HEK293 (cell line): Measurements from ENCODE around the gene UNC13A.

Source experiments
- CTCF ChIA-PET: fragments of 350-600 bp; formaldehyde crosslinking; extraction: SDS; loops from one replicate; lab custom pipeline; 2021; ENCODE audit warnings: antibody characterized with exemption; lab: Yijun Ruan, JAX
- POLR2A ChIA-PET: fragments of 300-600 bp; formaldehyde crosslinking; extraction: SDS; loops from one replicate; lab custom pipeline; 2020; ENCODE audit warnings: antibody characterized with exemption, inconsistent platforms; lab: Yijun Ruan, JAX
- H3K27ac ChIP-seq: fragments of 200-500 bp; sonication (Bioruptor generic); 2 replicates; pipeline ENCODE4 v1.5.1; 2014; ENCODE audit warnings: low read depth, low read length, control low read depth, inconsistent platforms; ENCODE audit errors: extremely low read depth
- H3K36me3 ChIP-seq, 2 experiments: fragments of 200-500 bp in 1 of 2; sonication (Bioruptor generic) in 1 of 2; 1 replicate in 1 of 2; 2 replicates in 1 of 2; pipeline ENCODE4 v1.5.1; 2014 to 2017; ENCODE audit warnings: inconsistent platforms in 2 of 2, low read length in 2 of 2; ENCODE audit not compliant: control insufficient read depth in 2 of 2, insufficient read depth in 1 of 2
- H3K4me1 ChIP-seq: fragments of 200-500 bp; sonication (Bioruptor generic); 2 replicates; pipeline ENCODE4 v1.5.1; 2014; ENCODE audit warnings: mild to moderate bottlenecking, low read length, inconsistent platforms; ENCODE audit not compliant: control insufficient read depth, insufficient read depth
- H3K4me3 ChIP-seq: 2 replicates; pipeline ENCODE4 v1.5.1; 2011; ENCODE audit warnings: low read depth, mild to moderate bottlenecking, control low read depth, low read length, moderate library complexity
- H3K9me3 ChIP-seq: fragments of 200-500 bp; sonication (Bioruptor generic); 2 replicates; pipeline ENCODE4 v1.5.1; 2014; ENCODE audit warnings: low read depth, low read length, inconsistent platforms; ENCODE audit not compliant: control insufficient read depth, insufficient read depth
- REPIN1 ChIP-seq: fragments of 450-650 bp; formaldehyde crosslinking; IDR thresholded peaks from 2 replicates; pipeline ENCODE4 v1.5.1; 2017; ENCODE audit warnings: missing biosample characterization, missing genetic modification characterization, low read depth
- SETDB1 ChIP-seq: IDR thresholded peaks from one replicate; pipeline ENCODE4 v1.6.1; 2017; ENCODE audit warnings: mild to moderate bottlenecking, low read length, moderate library complexity, mixed read lengths; ENCODE audit not compliant: insufficient read length
- SP3 ChIP-seq: fragments of 450-650 bp; formaldehyde crosslinking; IDR thresholded peaks from 2 replicates; pipeline ENCODE4 v1.5.1; 2016; ENCODE audit warnings: missing biosample characterization, missing genetic modification characterization
- WT1 ChIP-seq: fragments of 450-650 bp; formaldehyde crosslinking; IDR thresholded peaks from 2 replicates; pipeline ENCODE4 v1.5.1; 2016; ENCODE audit warnings: missing biosample characterization, missing genetic modification characterization
- ZNF175 ChIP-seq: fragments of 450-650 bp; formaldehyde crosslinking; IDR thresholded peaks from 2 replicates; pipeline ENCODE4 v1.5.1; 2016; ENCODE audit warnings: missing biosample characterization, missing genetic modification characterization
- ZNF202 ChIP-seq: fragments of 450-650 bp; formaldehyde crosslinking; IDR thresholded peaks from 2 replicates; pipeline ENCODE4 v1.5.1; 2016; ENCODE audit warnings: missing biosample characterization, missing genetic modification characterization, borderline replicate concordance
- ZNF37A ChIP-seq: fragments of 450-650 bp; IDR thresholded peaks from 2 replicates; pipeline ENCODE4 v1.5.1; 2018; ENCODE audit warnings: missing biosample characterization, missing genetic modification characterization
- ZNF48 ChIP-seq: fragments of 450-650 bp; formaldehyde crosslinking; IDR thresholded peaks from 2 replicates; pipeline ENCODE4 v1.5.1; 2016; ENCODE audit warnings: missing biosample characterization, missing genetic modification characterization
- ZNF529 ChIP-seq: fragments of 450-650 bp; formaldehyde crosslinking; IDR thresholded peaks from 2 replicates; pipeline ENCODE4 v1.5.1; 2017; ENCODE audit warnings: missing genetic modification characterization, missing biosample characterization; ENCODE audit not compliant: insufficient replicate concordance
- ZNF558 ChIP-seq: fragments of 450-650 bp; formaldehyde crosslinking; IDR thresholded peaks from 2 replicates; pipeline ENCODE4 v1.5.1; 2016; ENCODE audit warnings: missing biosample characterization, missing genetic modification characterization
- ZNF747 ChIP-seq: fragments of 450-650 bp; formaldehyde crosslinking; IDR thresholded peaks from 2 replicates; pipeline ENCODE4 v1.5.1; 2016; ENCODE audit warnings: missing biosample characterization, missing genetic modification characterization
- ZNF792 ChIP-seq: fragments of 450-650 bp; formaldehyde crosslinking; IDR thresholded peaks from 2 replicates; pipeline ENCODE4 v1.5.1; 2016; ENCODE audit warnings: missing biosample characterization, missing genetic modification characterization
- ZSCAN16 ChIP-seq: fragments of 450-650 bp; formaldehyde crosslinking; IDR thresholded peaks from 2 replicates; pipeline ENCODE4 v1.5.1; 2016; ENCODE audit warnings: missing biosample characterization, missing genetic modification characterization
- ZSCAN30 ChIP-seq: fragments of 450-650 bp; IDR thresholded peaks from 2 replicates; pipeline ENCODE4 v1.5.1; 2018; ENCODE audit warnings: missing biosample characterization, mild to moderate bottlenecking, missing genetic modification characterization, moderate library complexity
- TF ChIP-seq, protein P1 (sequence below): fragments of 450-650 bp; formaldehyde crosslinking; IDR thresholded peaks from 2 replicates; pipeline ENCODE4 v1.5.1; 2016; ENCODE audit warnings: missing biosample characterization, missing genetic modification characterization
- TF ChIP-seq, protein P2 (sequence below): fragments of 450-650 bp; formaldehyde crosslinking; IDR thresholded peaks from 2 replicates; pipeline ENCODE4; 2016; ENCODE audit warnings: missing biosample characterization, missing genetic modification characterization
- TF ChIP-seq, protein P3 (sequence below): fragments of 450-650 bp; formaldehyde crosslinking; IDR thresholded peaks from 2 replicates; pipeline ENCODE4 v1.5.1; 2017; ENCODE audit warnings: missing biosample characterization, missing genetic modification characterization
- TF ChIP-seq, protein P4 (sequence below): fragments of 450-650 bp; formaldehyde crosslinking; IDR thresholded peaks from 2 replicates; pipeline ENCODE4 v1.5.1; 2016; ENCODE audit warnings: missing biosample characterization, missing genetic modification characterization
- TF ChIP-seq, protein P5 (sequence below): fragments of 450-650 bp; formaldehyde crosslinking; IDR thresholded peaks from 2 replicates; pipeline ENCODE4 v1.5.1; 2017; ENCODE audit warnings: missing biosample characterization, mild to moderate bottlenecking, missing genetic modification characterization, moderate library complexity
- TF ChIP-seq, protein P6 (sequence below): fragments of 450-650 bp; formaldehyde crosslinking; IDR thresholded peaks from 2 replicates; pipeline ENCODE4 v1.5.1; 2016; ENCODE audit warnings: missing biosample characterization, missing genetic modification characterization

The UNC13A gene

DNA sequence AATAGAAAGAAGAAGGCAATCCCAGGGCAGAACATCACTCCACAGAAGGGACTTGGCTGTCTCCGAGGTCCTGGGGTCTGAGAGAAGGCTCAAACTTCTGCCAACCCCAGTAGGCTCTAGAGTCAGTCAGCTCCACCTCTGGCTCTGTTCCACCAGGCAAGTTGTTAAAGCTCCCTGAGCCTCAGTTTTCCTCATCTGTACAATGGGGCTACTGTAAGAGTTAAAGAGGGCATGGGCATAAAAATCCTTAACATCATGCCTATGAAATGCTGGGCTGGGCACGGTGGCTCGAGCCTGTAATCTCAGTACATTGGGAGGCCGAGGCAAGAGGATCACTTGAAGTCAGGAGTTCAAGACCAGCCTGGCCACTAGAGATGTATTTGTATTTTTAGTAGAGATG is 5.1 kb downstream of the UNC13A start:
- H3K36me3 ChIP-seq: no peaks in the 10 kb centered on the region
- ChIA-PET POLR2A (no interaction called here), CTCF (interaction anchor here (2.0 kb wide), 1 partner anchor 21 kb away, joined by 5 read pairs; no protein-coding TSS in a partner anchor)
- H3K9me3 ChIP-seq: no peaks in the 10 kb centered on the region
- TF ChIP-seq ZNF792 (tag by site-specific recombination): no peak
- no peak for TF ChIP-seq ZNF48 (tag by site-specific recombination)
- TF ChIP-seq, protein P1, sequence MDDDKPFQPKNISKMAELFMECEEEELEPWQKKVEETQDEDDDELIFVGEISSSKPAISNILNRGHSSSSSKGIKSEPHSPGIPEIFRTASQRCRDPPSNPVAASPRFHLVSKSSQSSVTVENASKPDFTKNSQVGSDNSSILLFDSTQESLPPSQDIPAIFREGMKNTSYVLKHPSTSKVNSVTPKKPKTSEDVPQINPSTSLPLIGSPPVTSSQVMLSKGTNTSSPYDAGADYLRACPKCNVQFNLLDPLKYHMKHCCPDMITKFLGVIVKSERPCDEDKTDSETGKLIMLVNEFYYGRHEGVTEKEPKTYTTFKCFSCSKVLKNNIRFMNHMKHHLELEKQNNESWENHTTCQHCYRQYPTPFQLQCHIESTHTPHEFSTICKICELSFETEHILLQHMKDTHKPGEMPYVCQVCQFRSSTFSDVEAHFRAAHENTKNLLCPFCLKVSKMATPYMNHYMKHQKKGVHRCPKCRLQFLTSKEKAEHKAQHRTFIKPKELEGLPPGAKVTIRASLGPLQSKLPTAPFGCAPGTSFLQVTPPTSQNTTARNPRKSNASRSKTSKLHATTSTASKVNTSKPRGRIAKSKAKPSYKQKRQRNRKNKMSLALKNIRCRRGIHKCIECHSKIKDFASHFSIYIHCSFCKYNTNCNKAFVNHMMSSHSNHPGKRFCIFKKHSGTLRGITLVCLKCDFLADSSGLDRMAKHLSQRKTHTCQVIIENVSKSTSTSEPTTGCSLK: no peak
- TF ChIP-seq ZNF747 (tag by site-specific recombination): no peak
- TF ChIP-seq SP3: no peak
- no peak for TF ChIP-seq ZSCAN16
- TF ChIP-seq ZNF175 (tag by site-specific recombination): no peak
- TF ChIP-seq, protein P2, sequence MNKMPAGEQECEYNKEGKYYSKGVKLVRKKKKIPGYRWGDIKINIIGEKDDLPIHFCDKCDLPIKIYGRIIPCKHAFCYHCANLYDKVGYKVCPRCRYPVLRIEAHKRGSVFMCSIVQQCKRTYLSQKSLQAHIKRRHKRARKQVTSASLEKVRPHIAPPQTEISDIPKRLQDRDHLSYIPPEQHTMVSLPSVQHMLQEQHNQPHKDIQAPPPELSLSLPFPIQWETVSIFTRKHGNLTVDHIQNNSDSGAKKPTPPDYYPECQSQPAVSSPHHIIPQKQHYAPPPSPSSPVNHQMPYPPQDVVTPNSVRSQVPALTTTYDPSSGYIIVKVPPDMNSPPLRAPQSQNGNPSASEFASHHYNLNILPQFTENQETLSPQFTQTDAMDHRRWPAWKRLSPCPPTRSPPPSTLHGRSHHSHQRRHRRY: no peak
- no peak for TF ChIP-seq WT1 (tag by site-specific recombination)
- no peak for TF ChIP-seq ZNF529 (tag by site-specific recombination)
- no peak for TF ChIP-seq ZNF202 (tag by site-specific recombination)
- TF ChIP-seq, protein P3, sequence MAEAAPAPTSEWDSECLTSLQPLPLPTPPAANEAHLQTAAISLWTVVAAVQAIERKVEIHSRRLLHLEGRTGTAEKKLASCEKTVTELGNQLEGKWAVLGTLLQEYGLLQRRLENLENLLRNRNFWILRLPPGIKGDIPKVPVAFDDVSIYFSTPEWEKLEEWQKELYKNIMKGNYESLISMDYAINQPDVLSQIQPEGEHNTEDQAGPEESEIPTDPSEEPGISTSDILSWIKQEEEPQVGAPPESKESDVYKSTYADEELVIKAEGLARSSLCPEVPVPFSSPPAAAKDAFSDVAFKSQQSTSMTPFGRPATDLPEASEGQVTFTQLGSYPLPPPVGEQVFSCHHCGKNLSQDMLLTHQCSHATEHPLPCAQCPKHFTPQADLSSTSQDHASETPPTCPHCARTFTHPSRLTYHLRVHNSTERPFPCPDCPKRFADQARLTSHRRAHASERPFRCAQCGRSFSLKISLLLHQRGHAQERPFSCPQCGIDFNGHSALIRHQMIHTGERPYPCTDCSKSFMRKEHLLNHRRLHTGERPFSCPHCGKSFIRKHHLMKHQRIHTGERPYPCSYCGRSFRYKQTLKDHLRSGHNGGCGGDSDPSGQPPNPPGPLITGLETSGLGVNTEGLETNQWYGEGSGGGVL: no peak
- TF ChIP-seq, protein P4, sequence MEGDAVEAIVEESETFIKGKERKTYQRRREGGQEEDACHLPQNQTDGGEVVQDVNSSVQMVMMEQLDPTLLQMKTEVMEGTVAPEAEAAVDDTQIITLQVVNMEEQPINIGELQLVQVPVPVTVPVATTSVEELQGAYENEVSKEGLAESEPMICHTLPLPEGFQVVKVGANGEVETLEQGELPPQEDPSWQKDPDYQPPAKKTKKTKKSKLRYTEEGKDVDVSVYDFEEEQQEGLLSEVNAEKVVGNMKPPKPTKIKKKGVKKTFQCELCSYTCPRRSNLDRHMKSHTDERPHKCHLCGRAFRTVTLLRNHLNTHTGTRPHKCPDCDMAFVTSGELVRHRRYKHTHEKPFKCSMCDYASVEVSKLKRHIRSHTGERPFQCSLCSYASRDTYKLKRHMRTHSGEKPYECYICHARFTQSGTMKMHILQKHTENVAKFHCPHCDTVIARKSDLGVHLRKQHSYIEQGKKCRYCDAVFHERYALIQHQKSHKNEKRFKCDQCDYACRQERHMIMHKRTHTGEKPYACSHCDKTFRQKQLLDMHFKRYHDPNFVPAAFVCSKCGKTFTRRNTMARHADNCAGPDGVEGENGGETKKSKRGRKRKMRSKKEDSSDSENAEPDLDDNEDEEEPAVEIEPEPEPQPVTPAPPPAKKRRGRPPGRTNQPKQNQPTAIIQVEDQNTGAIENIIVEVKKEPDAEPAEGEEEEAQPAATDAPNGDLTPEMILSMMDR (tag by site-specific recombination): no peak
- no peak for TF ChIP-seq SETDB1
- TF ChIP-seq, protein P5, sequence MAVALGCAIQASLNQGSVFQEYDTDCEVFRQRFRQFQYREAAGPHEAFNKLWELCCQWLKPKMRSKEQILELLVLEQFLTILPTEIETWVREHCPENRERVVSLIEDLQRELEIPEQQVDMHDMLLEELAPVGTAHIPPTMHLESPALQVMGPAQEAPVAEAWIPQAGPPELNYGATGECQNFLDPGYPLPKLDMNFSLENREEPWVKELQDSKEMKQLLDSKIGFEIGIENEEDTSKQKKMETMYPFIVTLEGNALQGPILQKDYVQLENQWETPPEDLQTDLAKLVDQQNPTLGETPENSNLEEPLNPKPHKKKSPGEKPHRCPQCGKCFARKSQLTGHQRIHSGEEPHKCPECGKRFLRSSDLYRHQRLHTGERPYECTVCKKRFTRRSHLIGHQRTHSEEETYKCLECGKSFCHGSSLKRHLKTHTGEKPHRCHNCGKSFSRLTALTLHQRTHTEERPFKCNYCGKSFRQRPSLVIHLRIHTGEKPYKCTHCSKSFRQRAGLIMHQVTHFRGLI (tag by site-specific recombination): no peak
- no peak for TF ChIP-seq REPIN1 (tag by site-specific recombination)
- no peak for TF ChIP-seq ZNF37A
- no peak for TF ChIP-seq ZSCAN30 (tag by site-specific recombination)
- TF ChIP-seq, protein P6, sequence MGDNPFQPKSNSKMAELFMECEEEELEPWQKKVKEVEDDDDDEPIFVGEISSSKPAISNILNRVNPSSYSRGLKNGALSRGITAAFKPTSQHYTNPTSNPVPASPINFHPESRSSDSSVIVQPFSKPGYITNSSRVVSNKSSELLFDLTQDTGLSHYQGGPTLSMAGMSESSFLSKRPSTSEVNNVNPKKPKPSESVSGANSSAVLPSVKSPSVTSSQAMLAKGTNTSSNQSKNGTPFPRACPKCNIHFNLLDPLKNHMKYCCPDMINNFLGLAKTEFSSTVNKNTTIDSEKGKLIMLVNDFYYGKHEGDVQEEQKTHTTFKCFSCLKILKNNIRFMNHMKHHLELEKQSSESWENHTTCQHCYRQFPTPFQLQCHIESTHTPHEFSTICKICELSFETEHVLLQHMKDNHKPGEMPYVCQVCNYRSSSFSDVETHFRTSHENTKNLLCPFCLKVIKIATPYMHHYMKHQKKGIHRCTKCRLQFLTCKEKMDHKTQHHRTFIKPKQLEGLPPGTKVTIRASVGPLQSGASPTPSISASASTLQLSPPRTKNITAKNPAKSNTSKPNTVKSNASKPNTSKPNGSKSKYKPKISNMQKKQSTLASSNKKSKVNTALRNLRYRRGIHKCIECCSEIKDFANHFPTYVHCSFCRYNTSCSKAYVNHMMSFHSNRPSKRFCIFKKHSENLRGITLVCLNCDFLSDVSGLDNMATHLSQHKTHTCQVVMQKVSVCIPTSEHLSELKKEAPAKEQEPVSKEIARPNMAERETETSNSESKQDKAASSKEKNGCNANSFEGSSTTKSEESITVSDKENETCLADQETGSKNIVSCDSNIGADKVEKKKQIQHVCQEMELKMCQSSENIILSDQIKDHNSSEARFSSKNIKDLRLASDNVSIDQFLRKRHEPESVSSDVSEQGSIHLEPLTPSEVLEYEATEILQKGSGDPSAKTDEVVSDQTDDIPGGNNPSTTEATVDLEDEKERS (tag by site-specific recombination): no peak
- TF ChIP-seq ZNF558 (tag by site-specific recombination): no peak
- H3K4me1 ChIP-seq: no peaks in the 10 kb centered on the region
- no peak overlapping the region for H3K27ac ChIP-seq
- no peak overlapping the region for H3K4me3 ChIP-seq
